GM19023 (cell line): Measurements from ENCODE around the gene UBASH3A.

Experiments
- ATAC-seq: cut with Tn5 transposase; IDR thresholded peaks from one replicate; pipeline ENCODE4 v1.9.1; 2021; ENCODE audit warnings: mild to moderate bottlenecking, moderate library complexity; ENCODE audit not compliant: unreplicated experiment

Gene UBASH3A

GRCh38 chr21:42426876-42427480 is 23.3 kb downstream of the UBASH3A start:
- ATAC-seq: no peak

GRCh38 chr21:42427809-42428419 is 24.2 kb downstream of the UBASH3A start:
- no peak for ATAC-seq

DNA sequence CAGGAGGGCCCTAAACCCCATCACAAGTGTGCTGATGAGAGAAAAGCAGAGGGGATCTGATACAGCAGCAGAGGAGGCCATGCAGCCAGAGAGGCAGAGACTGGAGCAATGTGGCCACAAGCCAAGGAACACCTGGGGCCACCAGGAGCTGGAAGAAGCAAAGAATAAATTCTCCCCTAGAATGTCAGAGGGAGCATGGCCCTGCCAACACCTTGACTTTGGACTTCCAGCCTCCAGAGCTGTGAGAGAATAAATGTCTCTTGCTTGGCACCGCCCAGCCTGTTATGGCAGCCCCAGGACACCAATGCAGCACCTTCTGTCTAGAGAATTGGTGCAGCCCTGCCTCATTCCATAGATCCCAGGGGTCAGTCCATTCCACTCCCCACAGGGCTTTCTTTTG is 25.3 kb downstream of the UBASH3A start:
- ATAC-seq: no peak

DNA sequence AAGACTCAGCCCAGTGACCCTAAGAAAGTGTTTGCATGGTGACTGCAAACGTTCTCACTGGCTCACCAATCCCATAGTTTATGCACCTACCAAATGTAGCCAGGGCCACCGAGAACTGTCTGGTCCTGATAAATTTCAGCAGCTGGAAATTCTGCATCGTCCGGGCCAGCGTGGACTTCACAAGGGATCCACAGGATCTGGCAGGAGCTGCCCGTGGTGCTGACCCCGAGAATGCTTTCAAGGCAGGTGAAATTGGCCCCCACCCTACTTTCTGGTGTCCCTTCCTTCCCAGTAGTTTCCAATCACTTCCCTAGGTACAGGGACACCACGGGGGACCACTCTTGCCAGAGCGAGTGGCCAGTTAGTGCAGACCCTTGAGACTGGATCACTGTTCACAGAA is 26.2 kb downstream of the UBASH3A start:
- ATAC-seq: no peak

GRCh38 chr21:42430521-42430920 is 26.8 kb downstream of the UBASH3A start:
- ATAC-seq: no peak

GRCh38 chr21:42431196-42431595 is 27.5 kb downstream of the UBASH3A start:
- no peak for ATAC-seq

GRCh38 chr21:42432695-42433094 is 29.0 kb downstream of the UBASH3A start:
- ATAC-seq: no peak

DNA sequence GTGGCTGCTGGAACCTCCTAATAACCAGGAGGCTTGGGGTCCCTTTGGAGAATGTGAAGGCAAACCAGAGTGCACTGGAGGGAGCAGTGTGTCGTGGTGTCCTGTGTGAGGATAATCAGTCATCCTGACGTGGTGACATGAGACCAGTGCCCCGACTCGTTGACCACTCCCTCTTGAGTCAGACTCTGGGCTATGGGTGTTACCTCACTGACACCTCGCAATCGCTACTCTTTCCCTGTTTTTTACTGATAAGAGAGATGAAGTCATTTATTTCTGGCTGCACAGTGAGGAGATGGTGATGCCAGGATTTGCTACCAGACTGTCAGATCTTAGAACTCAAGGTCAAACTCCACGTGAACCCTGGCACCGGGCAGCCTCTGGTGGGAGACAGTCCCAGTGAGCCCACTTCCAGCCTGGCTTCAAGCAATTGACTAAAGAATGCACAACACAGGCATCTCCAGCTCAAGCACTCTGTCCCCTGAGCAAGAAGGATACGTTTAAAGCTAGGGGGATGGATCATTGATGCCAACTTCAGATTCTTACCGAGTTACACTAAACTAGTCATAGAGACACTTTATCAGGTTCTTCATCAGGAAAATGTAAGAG is 30.3 kb downstream of the UBASH3A start:
- ATAC-seq: no peak

GRCh38 chr21:42434884-42435283 is 31.2 kb downstream of the UBASH3A start:
- ATAC-seq: no peak

DNA sequence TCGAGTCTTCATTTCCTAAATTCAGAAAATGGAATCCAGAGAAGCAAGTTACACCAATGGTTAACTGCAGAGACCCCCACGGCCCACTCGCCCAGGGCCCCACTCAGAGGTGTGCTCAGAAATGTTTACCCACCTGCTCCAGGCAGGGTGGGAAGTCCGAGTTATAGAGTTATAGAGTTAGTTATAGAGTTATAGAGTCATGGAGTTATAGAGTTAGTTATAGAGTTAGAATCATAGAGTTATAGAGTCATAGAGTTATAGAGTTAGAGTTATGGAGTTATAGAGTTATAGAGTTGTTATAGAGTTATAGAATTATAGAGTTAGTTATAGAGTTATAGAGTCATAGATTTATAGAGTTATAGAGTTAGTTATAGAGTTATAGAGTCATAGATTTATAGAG is 31.7 kb downstream of the UBASH3A start:
- ATAC-seq: no peak

DNA sequence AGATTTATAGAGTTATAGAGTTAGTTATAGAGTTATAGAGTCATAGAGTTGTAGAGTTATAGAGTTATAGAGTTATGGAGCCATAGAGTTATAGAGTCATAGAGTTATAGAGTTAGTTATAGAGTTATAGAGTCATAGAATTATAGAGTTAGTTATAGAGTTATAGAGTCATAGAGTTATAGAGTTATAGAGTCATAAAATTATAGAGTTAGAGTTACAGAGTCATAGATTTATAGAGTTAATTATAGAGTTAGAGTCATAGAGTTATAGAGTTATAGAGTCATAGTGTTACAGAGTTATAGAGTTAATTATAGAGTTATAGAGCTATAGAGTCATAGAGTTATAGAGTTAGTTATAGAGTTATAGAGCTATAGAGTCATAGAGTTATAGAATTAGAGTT is 32.1 kb downstream of the UBASH3A start:
- no peak for ATAC-seq

DNA sequence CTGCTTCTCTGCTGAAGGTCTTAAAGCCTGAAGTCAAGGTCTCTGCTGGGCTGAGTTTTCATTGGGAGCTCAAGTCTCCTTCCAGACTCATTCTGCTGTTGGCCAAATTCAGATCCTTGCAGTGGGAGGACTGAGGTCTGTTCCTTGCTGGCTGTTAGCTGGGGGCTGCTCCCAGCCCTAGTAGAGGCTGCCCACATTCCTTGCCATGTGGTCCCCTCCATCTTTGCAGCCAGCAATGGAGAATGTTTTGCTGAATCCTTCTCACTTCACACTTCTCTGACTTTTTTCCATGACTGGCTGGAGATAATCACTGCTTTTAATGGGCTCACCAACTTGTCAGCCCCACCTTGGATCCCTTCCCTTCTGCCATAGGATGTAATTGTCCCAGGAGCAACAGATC is 33.2 kb downstream of the UBASH3A start:
- ATAC-seq: no peak

DNA sequence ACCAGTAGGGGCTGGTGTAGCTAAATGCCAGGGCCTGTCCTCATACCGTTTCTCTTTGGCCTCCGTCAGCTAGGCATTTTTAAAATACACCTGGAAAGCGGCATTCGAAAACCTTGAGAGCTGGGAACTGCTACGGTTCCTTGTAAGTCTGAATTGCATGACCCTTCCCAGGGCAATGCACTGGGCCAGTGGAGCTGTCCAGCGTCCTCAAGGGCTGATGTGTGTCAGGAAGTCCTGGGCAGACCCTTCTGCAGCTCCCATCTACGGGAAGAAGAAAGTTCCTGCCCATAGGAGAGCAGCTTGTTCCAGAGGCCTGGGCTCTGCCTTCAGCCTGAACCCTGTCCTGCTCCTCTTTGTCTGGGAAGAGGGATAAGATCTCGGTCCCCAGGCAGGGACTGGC is 34.1 kb downstream of the UBASH3A start:
- ATAC-seq: no peak

DNA sequence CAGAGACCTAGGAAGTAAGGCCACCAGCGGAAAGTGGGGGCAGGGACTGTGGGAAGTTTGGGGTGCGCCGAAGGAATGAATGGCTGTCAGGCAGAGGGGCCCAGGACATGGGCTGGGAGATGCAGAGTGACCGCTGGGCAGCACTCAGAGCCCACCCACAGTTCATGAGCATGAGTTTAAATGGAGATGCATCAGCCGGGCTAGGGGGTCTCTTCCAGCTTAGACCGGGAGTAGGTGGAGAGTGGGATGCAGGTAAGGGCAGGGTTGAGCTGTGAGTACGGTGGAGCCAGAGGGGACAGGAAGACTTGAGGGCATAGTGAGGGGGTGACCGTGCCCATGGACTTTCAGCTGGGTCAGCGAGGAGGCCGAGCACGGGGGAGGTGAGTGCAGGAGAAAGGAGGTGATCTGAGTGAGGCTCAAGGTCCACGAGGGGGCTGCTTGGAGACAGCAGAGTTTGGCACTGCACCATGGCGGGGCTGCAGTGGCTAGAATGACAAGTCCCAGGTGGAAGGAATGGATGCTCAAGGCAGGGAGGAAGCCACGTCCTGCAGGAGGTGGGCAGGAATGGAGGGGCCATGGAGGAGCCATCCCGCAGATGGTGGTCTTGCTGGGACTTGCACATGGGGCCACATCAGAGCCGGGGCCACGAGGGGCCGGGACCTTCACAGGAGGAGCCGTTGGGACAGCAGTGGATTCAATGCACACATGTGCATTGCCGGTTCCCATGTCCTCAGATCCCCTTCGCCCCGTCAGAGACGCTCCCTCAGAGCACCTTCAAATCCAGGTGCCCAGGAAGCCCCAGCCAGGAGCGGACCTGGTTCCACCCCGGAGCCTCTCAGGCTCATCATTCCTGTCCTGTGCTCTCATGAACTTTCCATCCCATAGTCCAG is 34.9 kb downstream of the UBASH3A start:
- no peak for ATAC-seq

DNA sequence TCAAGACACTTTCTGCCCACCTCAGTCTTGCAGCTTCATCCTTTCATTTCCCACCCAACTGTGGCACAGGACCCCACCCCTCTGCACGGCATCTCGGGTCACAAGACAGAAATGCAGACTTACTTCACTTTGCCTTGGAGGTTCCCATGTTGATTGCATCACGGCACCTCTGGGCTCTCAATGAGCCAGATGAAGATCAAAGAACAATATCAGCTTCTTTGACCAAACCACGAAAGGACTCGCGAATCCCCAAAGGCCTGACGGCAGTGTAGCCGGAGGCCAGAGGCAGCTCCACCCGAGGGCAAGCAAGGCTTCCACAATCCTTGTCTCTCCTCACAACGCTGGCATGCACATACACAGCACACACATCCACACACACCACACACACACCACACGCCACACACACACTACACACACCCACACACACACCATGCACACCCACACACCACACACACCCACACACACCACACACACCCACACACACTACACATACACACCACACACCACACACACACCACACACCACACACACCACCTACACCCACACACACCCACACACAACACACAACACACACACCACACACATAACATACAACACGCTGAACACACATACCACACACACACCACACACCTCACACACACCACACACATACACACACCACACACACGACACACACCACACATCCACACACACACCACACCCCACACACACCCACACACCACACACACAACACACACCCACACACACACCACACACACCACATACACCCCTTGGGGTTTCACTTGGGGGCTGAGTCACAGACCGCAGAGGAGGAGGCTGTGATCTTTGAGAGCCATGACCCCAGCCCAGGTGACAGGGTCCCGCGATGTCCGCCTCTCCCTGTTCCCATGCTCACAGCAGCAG is 35.8 kb downstream of the UBASH3A start:
- ATAC-seq: no peak

GRCh38 chr21:42440187-42440792 is 36.6 kb downstream of the UBASH3A start:
- ATAC-seq: peak; percentile 62

GRCh38 chr21:42441963-42442362 is 38.3 kb downstream of the UBASH3A start:
- ATAC-seq: no peak

- no peak for ATAC-seq
Measured at GRCh38 chr21:42443181-42443785, 39.6 kb downstream of the UBASH3A start.

DNA sequence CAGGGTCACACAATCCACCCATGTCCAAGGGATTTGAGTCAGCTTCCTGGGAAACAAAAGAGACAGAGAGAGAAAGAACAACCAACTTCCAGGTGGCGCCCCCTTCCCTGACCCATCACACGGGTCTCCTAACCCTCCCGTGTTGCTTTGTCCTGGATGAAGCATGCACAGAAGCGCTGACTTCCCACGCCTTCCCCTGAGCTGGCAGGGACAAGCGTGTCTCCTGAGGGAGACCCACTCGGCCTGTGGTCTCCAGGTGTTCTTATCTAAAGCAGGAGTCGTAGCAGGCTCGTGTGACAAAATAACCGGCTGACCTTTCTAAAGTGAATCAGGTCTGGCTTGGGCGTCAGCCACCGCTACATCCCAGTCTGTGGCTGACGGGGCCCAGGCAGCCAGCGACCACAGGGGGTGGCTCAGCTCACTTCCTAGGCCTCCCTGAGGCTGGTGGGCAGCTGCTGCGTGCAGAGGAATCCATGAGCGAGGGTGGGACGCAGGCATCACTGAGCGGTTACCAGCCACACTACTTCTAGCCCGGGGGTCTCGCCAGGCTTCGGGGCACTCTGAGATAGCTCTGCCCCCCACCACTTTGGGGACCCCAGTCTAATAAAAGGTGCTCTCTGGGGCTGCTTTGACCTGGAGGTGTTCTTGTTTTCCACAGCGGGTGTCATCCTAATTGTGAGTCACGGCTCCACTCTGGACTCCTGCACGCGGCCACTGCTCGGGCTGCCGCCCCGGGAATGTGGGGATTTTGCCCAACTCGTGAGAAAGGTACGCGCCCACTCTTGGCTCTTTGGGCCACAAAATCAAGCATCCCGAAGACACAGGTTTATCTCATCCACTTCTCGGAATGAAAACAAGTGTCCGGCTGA is 40.4 kb downstream of the UBASH3A start:
- no peak for ATAC-seq
